ENCODE data around the gene SLC25A1. TPM values are rescaled to one million over a fixed set of nuclear protein-coding genes. Genes with fewer than 3 reads are reported as not detected.

Gene SLC25A1
- total RNA-seq, 1 donor from 2014 or later = 54.8 TPM

DNA sequence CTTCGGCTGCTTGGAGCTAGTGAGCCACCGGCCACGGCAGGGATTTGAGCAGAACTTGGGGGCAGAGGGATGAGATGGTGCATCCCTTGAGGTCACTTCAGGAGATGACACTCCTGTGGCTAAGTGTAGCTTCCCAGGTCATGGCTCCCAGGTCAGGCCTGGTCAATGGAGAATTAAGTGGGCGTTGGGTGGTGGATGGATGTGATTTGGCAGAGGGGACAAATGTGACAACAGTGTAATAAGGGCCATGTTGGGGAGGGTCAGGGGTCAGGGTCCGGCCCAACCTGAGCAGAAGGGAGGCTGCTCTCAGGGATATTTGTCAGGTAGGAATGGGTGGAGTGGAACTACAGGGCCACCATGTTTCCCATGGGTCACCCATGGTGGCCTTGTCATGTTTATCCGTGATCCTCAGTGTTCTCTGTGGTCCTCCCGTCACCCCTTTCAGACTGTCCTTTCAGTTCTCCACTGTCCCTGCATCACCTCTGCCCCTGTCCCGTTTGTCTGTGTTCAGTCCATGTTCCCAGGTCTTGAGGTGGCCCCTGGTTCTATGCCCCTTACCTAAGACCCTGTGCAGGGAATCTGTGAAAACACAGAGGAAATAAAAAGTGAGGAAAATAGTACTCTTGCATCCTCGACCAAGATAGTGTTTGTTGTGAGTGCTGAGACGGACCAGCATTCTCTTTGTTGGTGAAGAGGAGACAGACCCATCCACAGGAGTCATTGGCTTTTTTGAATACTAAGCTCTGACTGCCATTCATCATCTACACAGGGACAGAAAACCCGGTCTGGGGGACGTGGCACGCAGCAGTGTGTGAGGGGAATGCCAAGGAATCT, 6.1 kb downstream of the SLC25A1 start:
- no peak for DNase-seq
- Mint-ChIP-seq H3K27me3 (ENCODE audit: unreplicated experiment) (peaks cover 29% of the 10 kb centered on the region), H3K4me3 (ENCODE audit: unreplicated experiment) (peak overlapping the region; percentile 99), H3K4me1 (ENCODE audit: low read depth, unreplicated experiment) (peaks cover 13% of the 10 kb centered on the region), H3K36me3 (ENCODE audit: unreplicated experiment) (no peaks in the 10 kb centered on the region), H3K9me3 (ENCODE audit: unreplicated experiment) (peaks cover 17% of the 10 kb centered on the region), H3K27ac (ENCODE audit: unreplicated experiment) (peak overlapping the region; percentile 77)
- TF ChIP-seq, protein P1, sequence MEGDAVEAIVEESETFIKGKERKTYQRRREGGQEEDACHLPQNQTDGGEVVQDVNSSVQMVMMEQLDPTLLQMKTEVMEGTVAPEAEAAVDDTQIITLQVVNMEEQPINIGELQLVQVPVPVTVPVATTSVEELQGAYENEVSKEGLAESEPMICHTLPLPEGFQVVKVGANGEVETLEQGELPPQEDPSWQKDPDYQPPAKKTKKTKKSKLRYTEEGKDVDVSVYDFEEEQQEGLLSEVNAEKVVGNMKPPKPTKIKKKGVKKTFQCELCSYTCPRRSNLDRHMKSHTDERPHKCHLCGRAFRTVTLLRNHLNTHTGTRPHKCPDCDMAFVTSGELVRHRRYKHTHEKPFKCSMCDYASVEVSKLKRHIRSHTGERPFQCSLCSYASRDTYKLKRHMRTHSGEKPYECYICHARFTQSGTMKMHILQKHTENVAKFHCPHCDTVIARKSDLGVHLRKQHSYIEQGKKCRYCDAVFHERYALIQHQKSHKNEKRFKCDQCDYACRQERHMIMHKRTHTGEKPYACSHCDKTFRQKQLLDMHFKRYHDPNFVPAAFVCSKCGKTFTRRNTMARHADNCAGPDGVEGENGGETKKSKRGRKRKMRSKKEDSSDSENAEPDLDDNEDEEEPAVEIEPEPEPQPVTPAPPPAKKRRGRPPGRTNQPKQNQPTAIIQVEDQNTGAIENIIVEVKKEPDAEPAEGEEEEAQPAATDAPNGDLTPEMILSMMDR (IDR thresholded peaks at IDR 0.05; ENCODE audit: partially characterized antibody, unreplicated experiment) = no peak

DNA sequence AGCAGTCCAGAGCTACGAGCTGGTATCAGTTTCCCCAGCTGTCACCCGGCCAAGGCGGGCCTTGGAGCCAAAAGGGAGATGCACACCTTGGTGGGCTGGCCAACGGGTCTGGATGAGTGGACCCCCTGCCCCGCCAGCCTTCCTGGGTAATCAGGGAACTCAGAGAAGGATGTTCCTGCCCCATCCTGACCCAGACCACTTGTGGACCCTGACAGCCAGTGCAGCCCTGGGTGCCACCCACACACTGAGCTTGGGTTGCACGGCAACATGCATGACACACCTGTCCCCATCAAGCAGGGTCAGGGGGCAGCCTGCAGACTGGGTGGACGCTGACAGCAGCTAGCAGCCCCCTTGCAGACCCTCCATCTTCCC, 8.6 kb downstream of the SLC25A1 start:
- TF ChIP-seq, protein P1 (IDR thresholded peaks at IDR 0.05; ENCODE audit: partially characterized antibody, unreplicated experiment) = no peak
- no peak for DNase-seq
- Mint-ChIP-seq H3K27me3 (ENCODE audit: unreplicated experiment) (peaks cover 33% of the 10 kb centered on the region), H3K4me3 (ENCODE audit: unreplicated experiment) (peak overlapping the region; percentile 99), H3K4me1 (ENCODE audit: low read depth, unreplicated experiment) (peaks cover 13% of the 10 kb centered on the region), H3K9me3 (ENCODE audit: unreplicated experiment) (peaks cover 17% of the 10 kb centered on the region), H3K36me3 (ENCODE audit: unreplicated experiment) (no peaks in the 10 kb centered on the region), H3K27ac (ENCODE audit: unreplicated experiment) (no peak overlapping the region)

DNA sequence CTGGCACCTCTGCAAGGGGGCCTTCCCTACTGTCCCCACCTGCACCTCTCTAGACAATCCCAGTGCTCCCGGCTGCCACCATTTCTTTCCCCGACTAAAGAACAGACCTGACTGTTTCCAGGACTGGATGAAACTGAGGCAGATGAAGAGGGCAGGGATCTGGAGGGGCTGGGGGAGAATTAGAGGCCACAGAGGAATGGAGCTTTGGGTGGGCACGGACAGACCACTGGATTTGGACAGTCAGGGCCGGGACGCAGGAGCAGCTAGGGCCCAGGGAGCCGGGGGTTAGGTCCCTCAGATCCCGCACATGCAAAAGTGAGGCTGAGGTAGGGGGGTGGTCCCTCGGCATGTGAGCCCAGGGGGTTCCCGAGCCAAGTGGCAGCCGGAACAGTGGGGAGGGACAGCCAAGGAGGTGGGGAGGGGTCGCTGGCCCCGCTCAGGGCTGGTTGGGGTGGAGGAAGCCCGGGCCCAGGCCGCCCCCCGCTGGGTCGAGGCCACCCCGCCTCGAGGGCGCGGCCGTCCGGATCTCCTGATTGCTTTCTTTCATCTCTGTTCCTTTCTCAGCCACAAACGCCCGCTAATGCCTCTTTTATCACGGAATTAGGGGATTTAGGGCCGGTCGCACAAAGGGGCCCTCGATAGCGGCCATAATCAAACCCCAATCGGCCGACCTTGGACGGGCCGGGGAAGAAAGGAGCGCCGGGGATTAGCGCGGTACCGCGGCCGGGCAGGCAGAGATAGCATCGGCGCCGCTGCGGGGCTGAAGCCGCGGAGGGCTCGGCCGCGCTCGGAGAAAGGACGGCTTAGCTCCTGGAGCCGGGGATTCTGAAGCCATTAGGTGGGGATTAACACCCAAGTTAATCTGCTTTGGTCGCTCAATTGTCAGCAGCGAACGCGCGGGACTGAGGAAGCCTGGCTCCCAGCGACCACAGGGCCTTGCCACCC, 9.3 kb downstream of the SLC25A1 start:
- TF ChIP-seq, protein P1 (IDR thresholded peaks at IDR 0.05; ENCODE audit: partially characterized antibody, unreplicated experiment) = no peak
- no peak for DNase-seq
- H3K27me3 Mint-ChIP-seq (ENCODE audit: unreplicated experiment) = peaks cover 33% of the 10 kb centered on the region
- H3K9me3 Mint-ChIP-seq (ENCODE audit: unreplicated experiment) = peaks cover 21% of the 10 kb centered on the region
- peaks cover 11% of the 10 kb centered on the region for H3K4me1 Mint-ChIP-seq (ENCODE audit: low read depth, unreplicated experiment)
- no peaks in the 10 kb centered on the region for H3K36me3 Mint-ChIP-seq (ENCODE audit: unreplicated experiment)
- no peak overlapping the region for H3K27ac Mint-ChIP-seq (ENCODE audit: unreplicated experiment)
- H3K4me3 Mint-ChIP-seq (ENCODE audit: unreplicated experiment) = no peak overlapping the region

DNA sequence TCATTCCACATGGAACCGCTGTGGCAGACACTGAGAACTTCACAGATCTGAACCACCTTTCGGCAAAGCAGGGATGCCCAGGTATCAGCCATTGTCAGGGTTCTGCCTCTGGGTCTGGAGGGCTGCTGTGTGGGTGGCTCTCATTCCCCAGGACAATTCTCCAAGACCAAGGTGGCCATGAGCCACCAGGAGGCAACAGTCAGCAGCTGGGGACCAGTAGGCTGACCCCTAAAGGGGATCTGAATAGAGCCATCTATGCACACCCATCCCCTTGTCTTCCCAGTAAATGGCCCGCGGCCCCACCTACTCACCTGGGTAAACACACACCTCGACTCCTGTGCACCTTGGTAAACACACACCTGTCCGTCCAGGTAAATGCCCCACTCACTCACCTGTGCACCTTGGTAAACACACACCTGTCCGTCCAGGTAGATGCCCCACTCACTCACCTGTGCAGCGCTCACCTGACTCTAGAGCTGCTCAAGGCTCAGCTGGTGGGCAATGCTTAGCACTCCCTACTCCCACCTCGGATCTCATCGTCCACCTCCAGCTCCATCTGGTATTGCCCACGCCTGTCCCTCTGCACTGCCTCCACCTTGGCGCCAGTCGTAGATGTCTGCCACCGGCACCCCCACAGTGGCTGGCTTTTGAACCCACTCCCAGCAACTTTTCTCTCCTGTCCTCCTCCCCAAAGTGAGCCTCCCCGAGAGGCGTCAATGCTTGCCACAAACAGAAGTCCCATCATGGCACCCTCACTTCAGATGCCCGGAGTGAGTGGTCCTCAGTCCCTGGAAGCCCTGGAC, 10.2 kb downstream of the SLC25A1 start:
- DNase-seq = no peak
- Mint-ChIP-seq H3K4me3 (ENCODE audit: unreplicated experiment) (no peak overlapping the region), H3K9me3 (ENCODE audit: unreplicated experiment) (peaks cover 21% of the 10 kb centered on the region), H3K27ac (ENCODE audit: unreplicated experiment) (no peak overlapping the region), H3K27me3 (ENCODE audit: unreplicated experiment) (peaks cover 33% of the 10 kb centered on the region), H3K36me3 (ENCODE audit: unreplicated experiment) (no peaks in the 10 kb centered on the region), H3K4me1 (ENCODE audit: low read depth, unreplicated experiment) (peaks cover 11% of the 10 kb centered on the region)
- TF ChIP-seq, protein P1 (IDR thresholded peaks at IDR 0.05; ENCODE audit: partially characterized antibody, unreplicated experiment) = no peak
